WTC11 (cell line): ENCODE data around the gene USF2. TPM values are rescaled to one million over a fixed set of nuclear protein-coding genes. Genes with fewer than 3 reads are reported as not detected.
"Not testable (repeated sequence)": the region's sequence is repeated elsewhere in the genome, so short reads cannot be mapped to it uniquely, and the experiment has no call there.

Source experiments
- ATAC-seq: fragments of 200-7000 bp; cut with Tn5 transposase; 2 replicates; pipeline ENCODE4 v1.10.0; 2021; ENCODE audit warnings: mild to moderate bottlenecking, moderate library complexity
- CTCF ChIA-PET: fragments of 300-600 bp; sonication (Branson Sonifier 250); formaldehyde crosslinking; loops from one replicate; lab custom pipeline; 2021; ENCODE audit warnings: antibody characterized with exemption; lab: Charles Lee
- POLR2A ChIA-PET: fragments of 350-600 bp; sonication (Branson Sonifier 250); formaldehyde crosslinking; loops from one replicate; lab custom pipeline; 2021; ENCODE audit warnings: antibody characterized with exemption; lab: Charles Lee
- DNase-seq: peaks from one replicate; pipeline ENCODE4 v3.0.0; 2021; ENCODE audit warnings: low spot score
- H3K27ac Mint-ChIP-seq: 2 replicates; pipeline ENCODE4 v1.8.0; 2021; ENCODE audit warnings: mixed read lengths
- H3K27me3 Mint-ChIP-seq: 2 replicates; pipeline ENCODE4 v1.8.0; 2021; ENCODE audit warnings: low read depth, mild to moderate bottlenecking, moderate library complexity, mixed read lengths
- H3K36me3 Mint-ChIP-seq: 2 replicates; pipeline ENCODE4 v1.8.0; 2021; ENCODE audit warnings: mixed read lengths
- H3K4me1 Mint-ChIP-seq: 2 replicates; pipeline ENCODE4 v1.8.0; 2022; ENCODE audit warnings: mixed read lengths
- H3K4me3 Mint-ChIP-seq: 2 replicates; pipeline ENCODE4 v1.8.0; 2021; ENCODE audit warnings: mild to moderate bottlenecking, moderate library complexity, mixed read lengths
- H3K9me3 Mint-ChIP-seq: 2 replicates; pipeline ENCODE4 v1.8.0; 2021; ENCODE audit warnings: mixed read lengths
- CREB1 ChIP-seq: sonication (generic); formaldehyde crosslinking; IDR thresholded peaks from 2 replicates; pipeline ENCODE4 v1.8.0; 2023; ENCODE audit warnings: mild to moderate bottlenecking, missing genetic modification reagents
- CTCF ChIP-seq: fragments of 200-600 bp; IDR thresholded peaks from 2 replicates; pipeline ENCODE4 v1.8.0; 2022; ENCODE audit warnings: antibody characterized with exemption
- HMGXB4 ChIP-seq: sonication (generic); formaldehyde crosslinking; IDR thresholded peaks from 2 replicates; pipeline ENCODE4 v1.8.1; 2023; ENCODE audit warnings: mild to moderate bottlenecking, moderate library complexity, missing genetic modification reagents
- KAT7 ChIP-seq: sonication (generic); formaldehyde crosslinking; IDR thresholded peaks from 2 replicates; pipeline ENCODE4 v1.8.1; 2023; ENCODE audit warnings: missing genetic modification reagents, mild to moderate bottlenecking, borderline replicate concordance
- MXD4 ChIP-seq: fragments of 250-450 bp; sonication (Bioruptor Pico); IDR thresholded peaks from 2 replicates; pipeline ENCODE4 v1.8.0; 2021; ENCODE audit warnings: mild to moderate bottlenecking, moderate library complexity, borderline replicate concordance
- NFATC4 ChIP-seq: fragments of 250-450 bp; sonication (Bioruptor Pico); IDR thresholded peaks from 2 replicates; pipeline ENCODE4 v1.9.0; 2021; ENCODE audit warnings: mild to moderate bottlenecking
- NFYB ChIP-seq: sonication (generic); formaldehyde crosslinking; conservative IDR thresholded peaks from 2 replicates; pipeline ENCODE4 v1.8.0; 2022; ENCODE audit warnings: low read depth, missing genetic modification reagents
- NR1H2 ChIP-seq: sonication (generic); formaldehyde crosslinking; IDR thresholded peaks from 2 replicates; pipeline ENCODE4 v1.9.0; 2021; ENCODE audit warnings: mild to moderate bottlenecking, moderate library complexity, missing genetic modification reagents
- OVOL2 ChIP-seq: fragments of 250-450 bp; sonication (Bioruptor Pico); IDR thresholded peaks from 2 replicates; pipeline ENCODE4 v1.9.0; 2021; ENCODE audit warnings: mild to moderate bottlenecking, borderline replicate concordance
- PREB ChIP-seq: sonication (generic); formaldehyde crosslinking; IDR thresholded peaks from 2 replicates; pipeline ENCODE4 v1.8.1; 2022; ENCODE audit warnings: mild to moderate bottlenecking, missing genetic modification reagents, moderate library complexity, borderline replicate concordance
- ZNF121 ChIP-seq: sonication (generic); formaldehyde crosslinking; IDR thresholded peaks from 2 replicates; pipeline ENCODE4 v1.8.0; 2023; ENCODE audit warnings: missing genetic modification reagents
- total RNA-seq: library from RNA; stranded (reverse); gene quantifications from 3 replicates; pipeline ENCODE4 v1.2.3, GENCODE V29; 2021
- TF ChIP-seq, protein P1 (sequence below): sonication (generic); formaldehyde crosslinking; IDR thresholded peaks from 2 replicates; pipeline ENCODE4 v1.8.1; 2023; ENCODE audit warnings: mild to moderate bottlenecking, missing genetic modification reagents, moderate library complexity
- TF ChIP-seq, protein P2 (sequence below): sonication (generic); formaldehyde crosslinking; IDR thresholded peaks from 2 replicates; pipeline ENCODE4 v1.8.1; 2022; ENCODE audit warnings: low read depth, mild to moderate bottlenecking, moderate library complexity, missing genetic modification reagents, borderline replicate concordance
- TF ChIP-seq, protein P3 (sequence below): sonication (generic); formaldehyde crosslinking; IDR thresholded peaks from 2 replicates; pipeline ENCODE4 v1.8.1; 2023; ENCODE audit warnings: mild to moderate bottlenecking, missing genetic modification reagents, moderate library complexity
- TF ChIP-seq, protein P4 (sequence below): sonication (generic); formaldehyde crosslinking; IDR thresholded peaks from 2 replicates; pipeline ENCODE4 v1.8.1; 2023; ENCODE audit warnings: mild to moderate bottlenecking, missing genetic modification reagents
- TF ChIP-seq, protein P5 (sequence below): fragments of 250-450 bp; sonication (Bioruptor Pico); IDR thresholded peaks from 2 replicates; pipeline ENCODE4 v2.1.2; 2022; ENCODE audit warnings: mild to moderate bottlenecking, moderate library complexity

The USF2 gene
- total RNA-seq, 1 experiment from 2014 or later, result 109 TPM

- TF ChIP-seq, protein P1, sequence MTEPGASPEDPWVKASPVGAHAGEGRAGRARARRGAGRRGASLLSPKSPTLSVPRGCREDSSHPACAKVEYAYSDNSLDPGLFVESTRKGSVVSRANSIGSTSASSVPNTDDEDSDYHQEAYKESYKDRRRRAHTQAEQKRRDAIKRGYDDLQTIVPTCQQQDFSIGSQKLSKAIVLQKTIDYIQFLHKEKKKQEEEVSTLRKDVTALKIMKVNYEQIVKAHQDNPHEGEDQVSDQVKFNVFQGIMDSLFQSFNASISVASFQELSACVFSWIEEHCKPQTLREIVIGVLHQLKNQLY (CRISPR knock-in tag), result no peak
- TF ChIP-seq ZNF121, result no peak
- no peak for TF ChIP-seq MXD4 (CRISPR knock-in tag)
These were observed 49.8 kb upstream of the USF2 start (continued) for GRCh38 chr19:35219008-35219407.

DNA sequence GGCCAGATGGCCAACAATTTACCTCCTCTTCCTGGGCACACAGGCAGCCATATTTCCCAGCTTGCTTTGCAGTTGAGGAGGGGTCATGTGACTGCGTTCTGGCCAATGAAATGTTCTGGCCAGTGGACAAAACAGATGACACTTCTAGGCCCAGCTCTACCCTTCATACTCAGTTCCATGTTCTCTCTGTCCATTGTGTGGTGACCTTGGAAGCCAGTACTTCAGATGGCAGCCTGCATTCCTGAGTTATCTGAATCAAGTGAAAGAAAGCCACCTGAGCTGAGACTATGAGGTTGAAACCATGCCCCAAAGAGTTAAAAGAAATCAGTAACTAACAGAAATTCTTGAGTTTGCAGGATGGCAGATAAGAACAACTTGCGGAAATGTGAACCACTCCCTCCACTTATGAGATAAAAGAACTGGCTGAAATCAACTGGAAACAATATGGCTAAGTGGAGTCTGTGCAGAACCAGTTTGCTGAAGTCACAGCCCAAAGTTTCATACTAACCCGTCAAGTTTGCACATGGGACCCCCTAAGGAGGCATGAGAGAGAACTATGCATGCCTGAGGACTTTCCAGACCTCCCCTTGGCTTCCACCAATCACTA, 48.3 kb upstream of the USF2 start:
- H3K27me3 Mint-ChIP-seq, result peaks cover 13% of the 10 kb centered on the region
- ChIA-PET CTCF (interaction anchor here (0.9 kb wide), 1 partner anchor 85 kb away, joined by 3 read pairs; no protein-coding TSS in a partner anchor), POLR2A (interaction anchor here (0.6 kb wide), 1 partner anchor 221 kb away, joined by 5 read pairs; no protein-coding TSS in a partner anchor)
- ATAC-seq, result peak; percentile 10; the same call in 1 of the 2 replicates
- no peak overlapping the region for H3K4me3 Mint-ChIP-seq
- peaks cover 12% of the 10 kb centered on the region for H3K36me3 Mint-ChIP-seq
- H3K9me3 Mint-ChIP-seq, result peaks cover 46% of the 10 kb centered on the region
- no peak for DNase-seq
- TF ChIP-seq, protein P2, sequence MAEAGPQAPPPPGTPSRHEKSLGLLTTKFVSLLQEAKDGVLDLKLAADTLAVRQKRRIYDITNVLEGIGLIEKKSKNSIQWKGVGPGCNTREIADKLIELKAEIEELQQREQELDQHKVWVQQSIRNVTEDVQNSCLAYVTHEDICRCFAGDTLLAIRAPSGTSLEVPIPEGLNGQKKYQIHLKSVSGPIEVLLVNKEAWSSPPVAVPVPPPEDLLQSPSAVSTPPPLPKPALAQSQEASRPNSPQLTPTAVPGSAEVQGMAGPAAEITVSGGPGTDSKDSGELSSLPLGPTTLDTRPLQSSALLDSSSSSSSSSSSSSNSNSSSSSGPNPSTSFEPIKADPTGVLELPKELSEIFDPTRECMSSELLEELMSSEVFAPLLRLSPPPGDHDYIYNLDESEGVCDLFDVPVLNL (CRISPR knock-in tag), result no peak
- TF ChIP-seq NFYB (CRISPR knock-in tag), result peak; percentile 43; the same call in 1 of the 2 replicates
- TF ChIP-seq, protein P3, sequence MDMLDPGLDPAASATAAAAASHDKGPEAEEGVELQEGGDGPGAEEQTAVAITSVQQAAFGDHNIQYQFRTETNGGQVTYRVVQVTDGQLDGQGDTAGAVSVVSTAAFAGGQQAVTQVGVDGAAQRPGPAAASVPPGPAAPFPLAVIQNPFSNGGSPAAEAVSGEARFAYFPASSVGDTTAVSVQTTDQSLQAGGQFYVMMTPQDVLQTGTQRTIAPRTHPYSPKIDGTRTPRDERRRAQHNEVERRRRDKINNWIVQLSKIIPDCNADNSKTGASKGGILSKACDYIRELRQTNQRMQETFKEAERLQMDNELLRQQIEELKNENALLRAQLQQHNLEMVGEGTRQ, result peak; percentile 71
- no peak overlapping the region for H3K27ac Mint-ChIP-seq
- peaks cover 15% of the 10 kb centered on the region for H3K4me1 Mint-ChIP-seq

GRCh38 chr19:35220973-35221590, 47.7 kb upstream of the USF2 start:
- peaks cover 13% of the 10 kb centered on the region for H3K27me3 Mint-ChIP-seq
- ATAC-seq, DNase-seq, H3K4me3 Mint-ChIP-seq, H3K27ac Mint-ChIP-seq: not testable (repeated sequence)
- peaks cover 12% of the 10 kb centered on the region for H3K36me3 Mint-ChIP-seq
- peaks cover 46% of the 10 kb centered on the region for H3K9me3 Mint-ChIP-seq
- peaks cover 20% of the 10 kb centered on the region for H3K4me1 Mint-ChIP-seq
- POLR2A ChIA-PET, result interaction anchor here (0.6 kb wide), 2 partner anchors 9 to 222 kb away, joined by 3 to 5 read pairs; no protein-coding TSS in a partner anchor
- CTCF ChIA-PET, result interaction anchor here (0.9 kb wide), 1 partner anchor 85 kb away, joined by 3 read pairs; no protein-coding TSS in a partner anchor

GRCh38 chr19:35222373-35223015, 46.3 kb upstream of the USF2 start:
- ChIA-PET POLR2A (no interaction called here), CTCF (interaction anchor here (1.0 kb wide), 1 partner anchor 80 kb away, joined by 4 read pairs; no protein-coding TSS in a partner anchor)
- Mint-ChIP-seq H3K27me3 (peaks cover 11% of the 10 kb centered on the region), H3K4me3 (no peak overlapping the region), H3K4me1 (peaks cover 18% of the 10 kb centered on the region), H3K9me3 (peaks cover 34% of the 10 kb centered on the region), H3K27ac (no peak overlapping the region), H3K36me3 (peaks cover 9% of the 10 kb centered on the region)
- ATAC-seq (no peak), DNase-seq (no peak)
- TF ChIP-seq NR1H2 (CRISPR knock-in tag) (no peak), HMGXB4 (CRISPR knock-in tag) (no peak), PREB (CRISPR knock-in tag) (no peak), KAT7 (CRISPR knock-in tag) (no peak), CTCF (no peak), OVOL2 (CRISPR knock-in tag) (no peak), CREB1 (CRISPR knock-in tag) (no peak), NFATC4 (CRISPR knock-in tag) (no peak)
- TF ChIP-seq, protein P4, sequence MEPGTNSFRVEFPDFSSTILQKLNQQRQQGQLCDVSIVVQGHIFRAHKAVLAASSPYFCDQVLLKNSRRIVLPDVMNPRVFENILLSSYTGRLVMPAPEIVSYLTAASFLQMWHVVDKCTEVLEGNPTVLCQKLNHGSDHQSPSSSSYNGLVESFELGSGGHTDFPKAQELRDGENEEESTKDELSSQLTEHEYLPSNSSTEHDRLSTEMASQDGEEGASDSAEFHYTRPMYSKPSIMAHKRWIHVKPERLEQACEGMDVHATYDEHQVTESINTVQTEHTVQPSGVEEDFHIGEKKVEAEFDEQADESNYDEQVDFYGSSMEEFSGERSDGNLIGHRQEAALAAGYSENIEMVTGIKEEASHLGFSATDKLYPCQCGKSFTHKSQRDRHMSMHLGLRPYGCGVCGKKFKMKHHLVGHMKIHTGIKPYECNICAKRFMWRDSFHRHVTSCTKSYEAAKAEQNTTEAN (CRISPR knock-in tag), result no peak
- TF ChIP-seq, protein P5, sequence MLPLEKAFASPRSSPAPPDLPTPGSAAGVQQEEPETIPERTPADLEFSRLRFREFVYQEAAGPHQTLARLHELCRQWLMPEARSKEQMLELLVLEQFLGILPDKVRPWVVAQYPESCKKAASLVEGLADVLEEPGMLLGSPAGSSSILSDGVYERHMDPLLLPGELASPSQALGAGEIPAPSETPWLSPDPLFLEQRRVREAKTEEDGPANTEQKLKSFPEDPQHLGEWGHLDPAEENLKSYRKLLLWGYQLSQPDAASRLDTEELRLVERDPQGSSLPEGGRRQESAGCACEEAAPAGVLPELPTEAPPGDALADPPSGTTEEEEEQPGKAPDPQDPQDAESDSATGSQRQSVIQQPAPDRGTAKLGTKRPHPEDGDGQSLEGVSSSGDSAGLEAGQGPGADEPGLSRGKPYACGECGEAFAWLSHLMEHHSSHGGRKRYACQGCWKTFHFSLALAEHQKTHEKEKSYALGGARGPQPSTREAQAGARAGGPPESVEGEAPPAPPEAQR (CRISPR knock-in tag), result no peak
